ENCODE measurements around the gene EDA.

Gene EDA

GRCh38 chrX:69746051-69746450, 130.1 kb downstream of the EDA start:
- H3K9me3 ChIP-seq (ENCODE audit: control insufficient read depth, low read length) = peaks cover 19% of the 10 kb centered on the region
- H3K4me1 ChIP-seq (ENCODE audit: control insufficient read depth, insufficient read depth, low read length) = no peaks in the 10 kb centered on the region
- no peaks in the 10 kb centered on the region for H3K36me3 ChIP-seq (ENCODE audit: control insufficient read depth, insufficient read depth, low read length, severe bottlenecking)
- H3K4me3 ChIP-seq (ENCODE audit: low read length) = no peak overlapping the region
- DNase-seq (ENCODE audit: low read depth) = no peak
- H3K9ac ChIP-seq (ENCODE audit: low read length) = no peak overlapping the region
- H3K27me3 ChIP-seq (replicated peaks; ENCODE audit: control insufficient read depth, insufficient read depth, low read length) = peaks cover 14% of the 10 kb centered on the region

GRCh38 chrX:69748055-69748454, 132.1 kb downstream of the EDA start:
- Histone ChIP-seq H3K36me3 (ENCODE audit: control insufficient read depth, insufficient read depth, low read length, severe bottlenecking) (no peaks in the 10 kb centered on the region), H3K4me1 (ENCODE audit: control insufficient read depth, insufficient read depth, low read length) (no peaks in the 10 kb centered on the region), H3K9me3 (ENCODE audit: control insufficient read depth, low read length) (peaks cover 12% of the 10 kb centered on the region), H3K4me3 (ENCODE audit: low read length) (no peak overlapping the region), H3K9ac (ENCODE audit: low read length) (no peak overlapping the region), H3K27me3 (replicated peaks; ENCODE audit: control insufficient read depth, insufficient read depth, low read length) (peaks cover 14% of the 10 kb centered on the region)
- no peak for DNase-seq (ENCODE audit: low read depth)

GRCh38 chrX:69759921-69760625, 144.2 kb downstream of the EDA start:
- Histone ChIP-seq H3K4me3 (ENCODE audit: low read length) (no peak overlapping the region), H3K27me3 (replicated peaks; ENCODE audit: control insufficient read depth, insufficient read depth, low read length) (peaks cover 6% of the 10 kb centered on the region), H3K9ac (ENCODE audit: low read length) (no peak overlapping the region), H3K4me1 (ENCODE audit: control insufficient read depth, insufficient read depth, low read length) (no peaks in the 10 kb centered on the region), H3K36me3 (ENCODE audit: control insufficient read depth, insufficient read depth, low read length, severe bottlenecking) (no peaks in the 10 kb centered on the region), H3K9me3 (ENCODE audit: control insufficient read depth, low read length) (no peaks in the 10 kb centered on the region)
- no peak for DNase-seq (ENCODE audit: low read depth)

- Histone ChIP-seq H3K9me3 (ENCODE audit: control insufficient read depth, low read length) (no peaks in the 10 kb centered on the region), H3K27me3 (replicated peaks; ENCODE audit: control insufficient read depth, insufficient read depth, low read length) (peaks cover 6% of the 10 kb centered on the region), H3K9ac (ENCODE audit: low read length) (no peak overlapping the region), H3K4me1 (ENCODE audit: control insufficient read depth, insufficient read depth, low read length) (no peaks in the 10 kb centered on the region), H3K36me3 (ENCODE audit: control insufficient read depth, insufficient read depth, low read length, severe bottlenecking) (no peaks in the 10 kb centered on the region), H3K4me3 (ENCODE audit: low read length) (no peak overlapping the region)
- DNase-seq (ENCODE audit: low read depth) = no peak
These were observed 145.7 kb downstream of the EDA start for GRCh38 chrX:69761633-69762032.

- Histone ChIP-seq H3K9me3 (ENCODE audit: control insufficient read depth, low read length) (no peaks in the 10 kb centered on the region), H3K4me3 (ENCODE audit: low read length) (no peak overlapping the region), H3K27me3 (replicated peaks; ENCODE audit: control insufficient read depth, insufficient read depth, low read length) (peaks cover 6% of the 10 kb centered on the region), H3K36me3 (ENCODE audit: control insufficient read depth, insufficient read depth, low read length, severe bottlenecking) (no peaks in the 10 kb centered on the region), H3K4me1 (ENCODE audit: control insufficient read depth, insufficient read depth, low read length) (no peaks in the 10 kb centered on the region), H3K9ac (ENCODE audit: low read length) (no peak overlapping the region)
- DNase-seq (ENCODE audit: low read depth) = no peak
These were observed 146.4 kb downstream of the EDA start for GRCh38 chrX:69762340-69762739.

GRCh38 chrX:69793260-69793935, 177.5 kb downstream of the EDA start:
- Histone ChIP-seq H3K36me3 (ENCODE audit: control insufficient read depth, insufficient read depth, low read length, severe bottlenecking) (no peaks in the 10 kb centered on the region), H3K4me3 (ENCODE audit: low read length) (no peak overlapping the region), H3K9ac (ENCODE audit: low read length) (no peak overlapping the region), H3K27me3 (replicated peaks; ENCODE audit: control insufficient read depth, insufficient read depth, low read length) (peaks cover 3% of the 10 kb centered on the region), H3K4me1 (ENCODE audit: control insufficient read depth, insufficient read depth, low read length) (no peaks in the 10 kb centered on the region), H3K9me3 (ENCODE audit: control insufficient read depth, low read length) (peaks cover 25% of the 10 kb centered on the region)
- no peak for DNase-seq (ENCODE audit: low read depth)

GRCh38 chrX:69795702-69796101, 179.8 kb downstream of the EDA start:
- Histone ChIP-seq H3K9me3 (ENCODE audit: control insufficient read depth, low read length) (peaks cover 38% of the 10 kb centered on the region), H3K36me3 (ENCODE audit: control insufficient read depth, insufficient read depth, low read length, severe bottlenecking) (no peaks in the 10 kb centered on the region), H3K4me3 (ENCODE audit: low read length) (no peak overlapping the region), H3K9ac (ENCODE audit: low read length) (no peak overlapping the region), H3K27me3 (replicated peaks; ENCODE audit: control insufficient read depth, insufficient read depth, low read length) (no peaks in the 10 kb centered on the region), H3K4me1 (ENCODE audit: control insufficient read depth, insufficient read depth, low read length) (no peaks in the 10 kb centered on the region)
- no peak for DNase-seq (ENCODE audit: low read depth)

GRCh38 chrX:69807400-69807799, 191.5 kb downstream of the EDA start:
- no peaks in the 10 kb centered on the region for H3K4me1 ChIP-seq (ENCODE audit: control insufficient read depth, insufficient read depth, low read length)

GRCh38 chrX:69808375-69808774, 192.5 kb downstream of the EDA start:
- no peak for DNase-seq (ENCODE audit: low read depth)
- H3K9me3 ChIP-seq (ENCODE audit: control insufficient read depth, low read length) = no peaks in the 10 kb centered on the region
- no peaks in the 10 kb centered on the region for H3K36me3 ChIP-seq (ENCODE audit: control insufficient read depth, insufficient read depth, low read length, severe bottlenecking)
- H3K4me1 ChIP-seq (ENCODE audit: control insufficient read depth, insufficient read depth, low read length) = no peaks in the 10 kb centered on the region
- no peak overlapping the region for H3K4me3 ChIP-seq (ENCODE audit: low read length)
- peaks cover 3% of the 10 kb centered on the region for H3K27me3 ChIP-seq (replicated peaks; ENCODE audit: control insufficient read depth, insufficient read depth, low read length)
- no peak overlapping the region for H3K9ac ChIP-seq (ENCODE audit: low read length)

More at GRCh38 chrX:69807400-69807799, 191.5 kb downstream of the EDA start:
- DNase-seq (ENCODE audit: low read depth) = no peak
- Histone ChIP-seq H3K27me3 (replicated peaks; ENCODE audit: control insufficient read depth, insufficient read depth, low read length) (no peaks in the 10 kb centered on the region), H3K9me3 (ENCODE audit: control insufficient read depth, low read length) (no peaks in the 10 kb centered on the region), H3K36me3 (ENCODE audit: control insufficient read depth, insufficient read depth, low read length, severe bottlenecking) (no peaks in the 10 kb centered on the region), H3K4me3 (ENCODE audit: low read length) (no peak overlapping the region), H3K9ac (ENCODE audit: low read length) (no peak overlapping the region)

- Histone ChIP-seq H3K4me1 (ENCODE audit: control insufficient read depth, insufficient read depth, low read length) (no peaks in the 10 kb centered on the region), H3K36me3 (ENCODE audit: control insufficient read depth, insufficient read depth, low read length, severe bottlenecking) (no peaks in the 10 kb centered on the region), H3K4me3 (ENCODE audit: low read length) (no peak overlapping the region), H3K9me3 (ENCODE audit: control insufficient read depth, low read length) (peaks cover 13% of the 10 kb centered on the region), H3K9ac (ENCODE audit: low read length) (no peak overlapping the region), H3K27me3 (replicated peaks; ENCODE audit: control insufficient read depth, insufficient read depth, low read length) (peaks cover 6% of the 10 kb centered on the region)
- DNase-seq (ENCODE audit: low read depth) = no peak
These were observed 197.8 kb downstream of the EDA start for GRCh38 chrX:69813677-69814076.

GRCh38 chrX:69815063-69815462, 199.2 kb downstream of the EDA start:
- no peaks in the 10 kb centered on the region for H3K36me3 ChIP-seq (ENCODE audit: control insufficient read depth, insufficient read depth, low read length, severe bottlenecking)

More at GRCh38 chrX:69815063-69815462, 199.2 kb downstream of the EDA start:
- Histone ChIP-seq H3K4me1 (ENCODE audit: control insufficient read depth, insufficient read depth, low read length) (no peaks in the 10 kb centered on the region), H3K4me3 (ENCODE audit: low read length) (no peak overlapping the region), H3K9me3 (ENCODE audit: control insufficient read depth, low read length) (peaks cover 18% of the 10 kb centered on the region), H3K27me3 (replicated peaks; ENCODE audit: control insufficient read depth, insufficient read depth, low read length) (peaks cover 6% of the 10 kb centered on the region), H3K9ac (ENCODE audit: low read length) (no peak overlapping the region)
- no peak for DNase-seq (ENCODE audit: low read depth)

Measured in adipocyte (in vitro differentiated cells).